Mammary epithelial cell (primary cell): ENCODE measurements around the gene PIGL.

Experiments used
- EZH2 ChIP-seq: IDR thresholded peaks from 2 replicates; pipeline ENCODE4 v1.6.1; 2012; ENCODE audit warnings: low read length, inconsistent platforms, borderline replicate concordance
- TF ChIP-seq, protein P1 (sequence below), 2 donors: IDR thresholded peaks in 1 of 2; conservative IDR thresholded peaks in 1 of 2; 2 replicates each; pipeline ENCODE4 v1.5.1; 2011 to 2012; ENCODE audit warnings: inconsistent platforms in 2 of 2, low read length in 2 of 2, mild to moderate bottlenecking in 2 of 2, control low read depth in 1 of 2, low read depth in 1 of 2; ENCODE audit not compliant: insufficient read depth in 1 of 2; ENCODE audit errors: extremely low read depth in 1 of 2

DNA sequence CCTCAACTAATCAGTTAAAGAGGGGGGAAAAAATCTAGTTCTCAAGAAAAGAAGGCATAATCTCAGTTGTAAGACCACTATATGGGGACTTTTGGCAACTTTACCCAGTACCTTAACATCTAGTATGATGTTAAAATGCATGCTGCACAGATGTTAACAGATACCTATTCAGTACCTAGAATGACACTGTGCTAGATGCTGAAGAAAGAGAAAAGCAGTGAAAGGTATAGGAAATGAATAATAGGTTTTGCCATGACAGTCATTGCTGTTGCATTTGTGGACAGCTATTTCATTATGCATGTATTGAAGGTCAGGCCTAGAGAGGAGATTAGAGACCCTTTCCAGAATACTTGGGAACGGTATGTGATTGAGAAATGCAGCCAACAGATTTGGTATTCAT is 34.5 kb downstream of the PIGL start:
- TF ChIP-seq, protein P1, sequence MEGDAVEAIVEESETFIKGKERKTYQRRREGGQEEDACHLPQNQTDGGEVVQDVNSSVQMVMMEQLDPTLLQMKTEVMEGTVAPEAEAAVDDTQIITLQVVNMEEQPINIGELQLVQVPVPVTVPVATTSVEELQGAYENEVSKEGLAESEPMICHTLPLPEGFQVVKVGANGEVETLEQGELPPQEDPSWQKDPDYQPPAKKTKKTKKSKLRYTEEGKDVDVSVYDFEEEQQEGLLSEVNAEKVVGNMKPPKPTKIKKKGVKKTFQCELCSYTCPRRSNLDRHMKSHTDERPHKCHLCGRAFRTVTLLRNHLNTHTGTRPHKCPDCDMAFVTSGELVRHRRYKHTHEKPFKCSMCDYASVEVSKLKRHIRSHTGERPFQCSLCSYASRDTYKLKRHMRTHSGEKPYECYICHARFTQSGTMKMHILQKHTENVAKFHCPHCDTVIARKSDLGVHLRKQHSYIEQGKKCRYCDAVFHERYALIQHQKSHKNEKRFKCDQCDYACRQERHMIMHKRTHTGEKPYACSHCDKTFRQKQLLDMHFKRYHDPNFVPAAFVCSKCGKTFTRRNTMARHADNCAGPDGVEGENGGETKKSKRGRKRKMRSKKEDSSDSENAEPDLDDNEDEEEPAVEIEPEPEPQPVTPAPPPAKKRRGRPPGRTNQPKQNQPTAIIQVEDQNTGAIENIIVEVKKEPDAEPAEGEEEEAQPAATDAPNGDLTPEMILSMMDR (conservative IDR thresholded peaks at IDR 0.05 in 1 of 2, IDR thresholded peaks at IDR 0.05 in 1 of 2; ENCODE audit: extremely low read depth in 1 of 2, insufficient read depth in 1 of 2, low read depth in 1 of 2, low read length in 2 of 2): no peak
- no peak for TF ChIP-seq EZH2
